SH-SY5Y (cell line): ENCODE measurements around the gene INPP4A.

Source experiments
- GATA2 ChIP-seq: IDR thresholded peaks from 2 replicates; pipeline ENCODE4 v1.6.1; 2011; ENCODE audit warnings: mild to moderate bottlenecking, low read depth, low read length
- GATA3 ChIP-seq: IDR thresholded peaks from 2 replicates; pipeline ENCODE4 v1.6.1; 2011; ENCODE audit warnings: low read depth, mild to moderate bottlenecking, low read length, moderate library complexity

GRCh38 chr2:98608962-98609604, 164.4 kb downstream of the INPP4A start:
- no peak for TF ChIP-seq GATA2
- no peak for TF ChIP-seq GATA3
